GM06990 (cell line): ENCODE data around the gene SCGB1C2.

ENCODE experiments used
- DNase-seq: peaks from one replicate; pipeline ENCODE4 v3.0.0-alpha.2; 2011; ENCODE audit not compliant: insufficient read length; ENCODE audit errors: extremely low read depth
- H3K27me3 ChIP-seq: replicated peaks from 2 replicates; pipeline ENCODE4 v1.6.0; 2011; ENCODE audit warnings: low read length; ENCODE audit not compliant: control insufficient read depth, insufficient read depth
- H3K36me3 ChIP-seq: 2 replicates; pipeline ENCODE4 v1.5.1; 2011; ENCODE audit warnings: low read length; ENCODE audit not compliant: control insufficient read depth, insufficient read depth
- H3K4me3 ChIP-seq: replicated peaks from 2 replicates; pipeline ENCODE4 v1.5.1; 2011; ENCODE audit warnings: low read depth, mild to moderate bottlenecking, control low read depth, low read length
- CTCF ChIP-seq: IDR thresholded peaks from 2 replicates; pipeline ENCODE4 v1.5.1; 2011; ENCODE audit warnings: low read length, control low read depth, mild to moderate bottlenecking, inconsistent platforms; ENCODE audit not compliant: insufficient read depth, poor library complexity, severe bottlenecking

Gene SCGB1C2

GRCh38 chr17:160336-160735, 23.0 kb downstream of the SCGB1C2 start:
- Histone ChIP-seq H3K4me3 (no peak overlapping the region), H3K36me3 (no peaks in the 10 kb centered on the region), H3K27me3 (no peaks in the 10 kb centered on the region; the same call in 1 of the 2 replicates)
- no peak for DNase-seq
- TF ChIP-seq CTCF, result no peak

- no peaks in the 10 kb centered on the region; the same call in 1 of the 2 replicates for H3K27me3 ChIP-seq
- DNase-seq, result no peak
- H3K36me3 ChIP-seq, result no peaks in the 10 kb centered on the region
- no peak overlapping the region for H3K4me3 ChIP-seq
- TF ChIP-seq CTCF, result no peak
These were observed 24.1 kb downstream of the SCGB1C2 start for GRCh38 chr17:161481-161880.

- DNase-seq, result no peak
- TF ChIP-seq CTCF, result no peak
- Histone ChIP-seq H3K4me3 (no peak overlapping the region), H3K36me3 (no peaks in the 10 kb centered on the region), H3K27me3 (no peaks in the 10 kb centered on the region; the same call in 1 of the 2 replicates)
These were observed 25.3 kb downstream of the SCGB1C2 start for GRCh38 chr17:162689-163088.

- peak; percentile 49 for TF ChIP-seq CTCF
These were observed 26.2 kb downstream of the SCGB1C2 start for GRCh38 chr17:163514-164098.

GRCh38 chr17:164303-165235, 27.2 kb downstream of the SCGB1C2 start:
- H3K4me3 ChIP-seq, result no peak overlapping the region
- DNase-seq, result no peak
- peak; percentile 52 for TF ChIP-seq CTCF
- H3K36me3 ChIP-seq, result no peaks in the 10 kb centered on the region
- no peaks in the 10 kb centered on the region for H3K27me3 ChIP-seq

More at GRCh38 chr17:163514-164098, 26.2 kb downstream of the SCGB1C2 start:
- Histone ChIP-seq H3K27me3 (no peaks in the 10 kb centered on the region), H3K36me3 (no peaks in the 10 kb centered on the region), H3K4me3 (no peak overlapping the region)
- DNase-seq, result no peak
